Stimulated activated effector memory CD8-positive, alpha-beta T cell treated with anti-CD3 and anti-CD28 coated beads, Interleukin-12 subunit alpha, Interleukin-12 subunit beta, amount 100 ng/mL, for 72 hours (primary cell): ENCODE data around the gene TMBIM6.
A peak's percentile ranks its signal among the peaks of the same experiment; 100 is the strongest.

Source experiments
- ATAC-seq: fragments of 150-1000 bp; cut with Tn5 transposase; 2 replicates; pipeline ENCODE4 v1.10.0; 2021
- DNase-seq, 2 donors: peaks; one replicate each; pipeline ENCODE4 v3.0.0; 2021 to 2022; ENCODE audit warnings: low spot score in 2 of 2
- H3K27ac Mint-ChIP-seq: one replicate; pipeline ENCODE4 v1.8.0; 2022; ENCODE audit warnings: mild to moderate bottlenecking, mixed read lengths
- H3K36me3 Mint-ChIP-seq: one replicate; pipeline ENCODE4 v1.8.0; 2022; ENCODE audit warnings: mild to moderate bottlenecking, mixed read lengths
- H3K4me1 Mint-ChIP-seq: one replicate; pipeline ENCODE4 v1.8.0; 2022; ENCODE audit warnings: mixed read lengths
- H3K4me3 Mint-ChIP-seq: one replicate; pipeline ENCODE4 v1.8.0; 2022; ENCODE audit warnings: mild to moderate bottlenecking, mixed read lengths
- H3K9me3 Mint-ChIP-seq: one replicate; pipeline ENCODE4 v1.8.0; 2022; ENCODE audit warnings: mixed read lengths

Gene TMBIM6, protein sequence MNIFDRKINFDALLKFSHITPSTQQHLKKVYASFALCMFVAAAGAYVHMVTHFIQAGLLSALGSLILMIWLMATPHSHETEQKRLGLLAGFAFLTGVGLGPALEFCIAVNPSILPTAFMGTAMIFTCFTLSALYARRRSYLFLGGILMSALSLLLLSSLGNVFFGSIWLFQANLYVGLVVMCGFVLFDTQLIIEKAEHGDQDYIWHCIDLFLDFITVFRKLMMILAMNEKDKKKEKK

DNA sequence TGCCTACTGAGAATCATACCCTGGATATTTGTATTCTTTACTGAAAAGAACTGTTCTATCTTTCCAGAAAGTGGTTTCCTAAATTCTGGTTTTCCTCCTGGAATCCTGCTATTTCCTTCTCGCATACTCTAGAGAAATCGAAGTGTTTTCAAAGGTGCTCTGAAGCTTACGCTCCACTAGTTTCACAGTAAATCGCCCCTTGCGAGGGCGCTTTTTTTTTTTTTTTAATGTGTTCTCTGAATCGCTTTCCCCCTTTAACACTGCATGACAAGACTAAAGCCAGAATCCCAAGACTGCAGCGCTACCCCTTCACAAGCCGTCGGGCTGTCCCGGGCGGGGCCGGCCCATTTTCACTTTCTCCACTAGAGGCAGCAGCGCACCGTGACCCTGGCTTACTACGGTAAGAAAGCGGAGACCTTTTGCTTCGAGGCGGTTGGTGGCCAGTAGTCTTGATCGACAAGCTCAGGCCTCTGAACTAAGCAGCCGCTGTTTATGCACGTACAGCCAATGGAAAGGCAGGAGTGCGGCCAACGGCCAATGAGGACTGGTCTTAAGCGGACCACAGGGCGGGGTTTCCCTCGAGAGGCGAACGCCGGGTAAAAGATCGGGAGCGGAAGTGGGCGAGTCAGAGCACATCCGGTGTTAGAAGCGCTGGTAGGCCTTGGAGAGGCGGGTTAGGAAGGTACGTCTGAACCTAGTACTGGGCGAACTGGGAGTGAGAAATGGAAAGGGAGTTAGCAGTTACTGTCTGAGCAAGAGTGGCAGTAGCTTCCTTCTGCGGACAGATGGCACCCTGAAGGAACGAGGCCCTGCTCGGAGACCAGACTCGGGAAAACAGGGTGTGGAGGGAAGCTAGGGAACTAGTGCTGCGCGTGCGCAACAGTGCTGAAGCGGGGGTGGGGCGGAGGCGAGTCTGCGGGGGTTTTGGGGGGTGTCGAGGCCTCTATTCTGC is at the start of gene TMBIM6:
TMBIM6 (plus strand) TSS at position 628 of the 952 bp plus-strand sequence. CDS start 10,937 bp downstream, outside the sequence.
- peak within 1 kb of the TSS; percentile 85 for H3K4me3 Mint-ChIP-seq
- peak within 1 kb of the TSS; percentile 99 for H3K27ac Mint-ChIP-seq
- peaks cover 46% of the 10 kb centered on the region for H3K4me1 Mint-ChIP-seq
- ATAC-seq (peak; percentile 94), DNase-seq (peak; percentile 93 to 99)
- H3K36me3 Mint-ChIP-seq, result peaks cover 54% of the 10 kb centered on the region
- H3K9me3 Mint-ChIP-seq, result no peaks in the 10 kb centered on the region

DNA sequence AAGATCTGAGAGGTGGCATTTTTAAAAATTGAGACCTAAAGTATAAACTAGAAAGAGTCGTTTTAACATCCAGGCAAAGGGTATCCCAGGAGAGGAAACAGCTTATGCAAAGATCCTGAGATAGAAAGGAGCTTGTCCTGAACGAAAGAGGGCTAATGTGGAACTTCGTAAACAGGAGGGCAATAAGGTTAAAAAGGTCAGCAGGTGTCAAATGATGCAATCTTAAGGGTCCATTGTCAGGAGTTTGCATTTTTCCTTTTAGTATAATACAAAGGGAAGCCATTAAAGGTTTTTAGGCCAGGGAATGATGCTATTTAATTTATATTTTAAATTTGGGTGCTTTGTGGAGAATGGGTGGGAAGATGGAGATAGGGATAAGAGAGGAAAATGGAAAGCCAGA is 48.5 kb upstream of the TMBIM6 start:
- H3K4me3 Mint-ChIP-seq, result no peak overlapping the region
- DNase-seq, result no peak
- no peak for ATAC-seq
- no peaks in the 10 kb centered on the region for H3K36me3 Mint-ChIP-seq
- no peaks in the 10 kb centered on the region for H3K9me3 Mint-ChIP-seq
- H3K4me1 Mint-ChIP-seq, result peaks cover 33% of the 10 kb centered on the region
- no peak overlapping the region for H3K27ac Mint-ChIP-seq

DNA sequence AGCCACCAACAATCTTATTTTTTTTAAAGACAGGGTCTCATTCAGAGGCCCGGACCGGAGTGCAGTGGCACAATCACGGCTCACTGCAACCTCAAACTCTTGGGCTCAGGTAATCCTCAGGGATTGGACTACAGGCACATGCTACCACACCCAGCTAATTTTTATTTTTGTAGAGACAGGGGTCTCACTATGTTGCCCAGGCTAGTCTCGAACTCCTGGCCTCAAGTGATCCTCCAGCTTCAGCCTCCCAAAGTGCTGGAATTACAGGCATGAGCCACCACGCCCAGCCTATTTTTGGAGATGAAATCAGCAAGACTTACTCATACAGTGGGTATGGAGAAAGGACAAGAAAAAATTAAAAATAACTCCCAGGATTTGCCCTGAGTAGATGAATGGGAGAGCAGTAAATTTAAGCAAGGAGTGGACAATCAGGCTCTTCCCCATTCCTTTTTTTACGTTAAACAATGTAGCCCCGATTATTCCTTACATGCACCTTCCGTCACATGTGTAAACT is 47.4 kb upstream of the TMBIM6 start:
- Mint-ChIP-seq H3K27ac (no peak overlapping the region), H3K36me3 (peaks cover 1% of the 10 kb centered on the region), H3K4me1 (peaks cover 35% of the 10 kb centered on the region), H3K4me3 (no peak overlapping the region), H3K9me3 (no peaks in the 10 kb centered on the region)
- no peak for ATAC-seq
- DNase-seq, result no peak

DNA sequence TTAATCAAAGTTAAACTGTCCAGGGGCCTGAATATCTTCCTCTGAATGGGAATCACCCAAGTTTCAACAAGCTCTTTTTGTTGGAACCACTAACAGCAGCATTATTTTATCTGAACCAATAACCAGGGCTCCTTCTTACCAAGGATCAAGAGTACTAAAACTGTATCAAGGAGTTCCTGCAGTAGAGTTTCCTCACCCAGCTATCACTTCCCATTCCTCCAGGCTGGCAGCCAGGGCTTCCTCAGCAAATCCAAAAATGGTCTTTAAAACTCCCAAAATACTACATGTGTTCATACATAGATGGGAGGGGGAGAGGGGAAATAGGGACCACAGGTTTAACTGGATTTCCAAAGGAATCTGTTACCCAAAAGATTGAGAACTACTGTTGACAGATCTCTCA is 44.6 kb upstream of the TMBIM6 start:
- ATAC-seq (no peak), DNase-seq (no peak)
- Mint-ChIP-seq H3K9me3 (no peaks in the 10 kb centered on the region), H3K4me3 (no peak overlapping the region), H3K4me1 (peaks cover 34% of the 10 kb centered on the region), H3K27ac (no peak overlapping the region), H3K36me3 (peaks cover 17% of the 10 kb centered on the region)

DNA sequence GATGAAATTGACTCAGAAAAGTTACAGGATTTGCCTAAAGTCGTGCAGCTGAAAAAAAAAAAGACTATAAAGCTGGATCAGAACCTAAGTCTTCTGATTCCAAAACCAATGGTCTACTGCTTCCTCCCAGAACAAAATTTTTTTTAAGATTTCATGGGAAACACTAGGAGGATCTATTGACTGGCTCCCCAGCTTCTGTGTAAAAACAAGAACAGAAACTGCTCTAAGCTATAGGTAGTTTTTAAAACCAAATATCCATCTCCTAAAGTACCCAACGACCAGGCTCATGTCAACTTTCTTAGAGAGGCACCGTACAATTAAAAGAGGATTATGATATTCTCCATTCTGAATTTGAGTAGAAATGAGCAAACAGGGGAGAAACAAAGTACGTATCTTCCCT is 43.5 kb upstream of the TMBIM6 start:
- Mint-ChIP-seq H3K4me1 (peaks cover 37% of the 10 kb centered on the region), H3K4me3 (peak overlapping the region; percentile 68), H3K9me3 (no peaks in the 10 kb centered on the region), H3K27ac (peak overlapping the region; percentile 88), H3K36me3 (peaks cover 17% of the 10 kb centered on the region)
- ATAC-seq (no peak), DNase-seq (no peak)

DNA sequence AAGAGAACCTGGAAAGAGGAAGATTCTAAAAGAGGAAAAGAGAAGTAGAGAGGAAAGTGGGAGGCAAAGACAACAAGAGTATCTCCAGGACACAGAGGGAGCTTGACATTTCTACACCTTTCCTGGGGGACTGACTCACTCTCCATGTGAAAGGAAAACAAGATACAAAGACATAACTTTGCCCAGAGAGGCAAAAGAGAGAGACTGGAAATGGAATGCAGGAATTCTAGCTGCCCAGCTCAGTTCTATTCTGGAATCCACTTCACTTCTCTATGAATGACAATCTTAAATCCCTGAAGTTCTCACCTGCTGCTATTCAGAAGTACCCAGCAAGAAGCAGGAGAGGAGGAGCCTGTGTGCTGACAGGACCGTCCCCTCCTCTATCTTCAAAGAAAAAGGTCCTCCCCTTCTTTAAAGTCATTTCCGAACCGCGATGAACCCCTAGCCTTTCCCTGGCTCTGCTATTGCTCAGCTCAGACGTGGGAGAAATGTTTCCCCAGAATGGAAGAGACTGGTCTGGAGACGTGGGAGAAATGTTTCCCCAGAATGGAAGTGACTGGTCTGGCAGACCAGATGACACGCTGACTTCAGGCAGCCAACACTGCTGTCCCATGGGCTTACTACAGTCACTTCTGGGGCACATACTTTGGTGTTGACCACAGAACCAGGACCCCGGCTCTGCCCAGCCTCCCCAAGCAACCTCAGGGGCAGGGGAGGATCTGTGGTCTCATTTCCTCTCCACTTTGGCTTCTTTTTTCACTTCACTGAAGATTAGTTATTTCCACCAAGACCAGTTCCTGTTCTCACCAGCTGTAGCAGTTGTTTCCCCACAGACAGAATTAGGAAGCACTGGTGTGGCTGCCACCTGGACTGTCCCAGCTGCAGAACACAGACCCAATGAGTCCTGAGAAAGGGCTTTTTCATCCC is 42.5 kb upstream of the TMBIM6 start:
- peak; percentile 29 to 79 for DNase-seq
- Mint-ChIP-seq H3K4me1 (peaks cover 47% of the 10 kb centered on the region), H3K4me3 (peak overlapping the region; percentile 68), H3K36me3 (peaks cover 17% of the 10 kb centered on the region), H3K27ac (peak overlapping the region; percentile 88), H3K9me3 (no peaks in the 10 kb centered on the region)
- ATAC-seq, result peak; percentile 82

DNA sequence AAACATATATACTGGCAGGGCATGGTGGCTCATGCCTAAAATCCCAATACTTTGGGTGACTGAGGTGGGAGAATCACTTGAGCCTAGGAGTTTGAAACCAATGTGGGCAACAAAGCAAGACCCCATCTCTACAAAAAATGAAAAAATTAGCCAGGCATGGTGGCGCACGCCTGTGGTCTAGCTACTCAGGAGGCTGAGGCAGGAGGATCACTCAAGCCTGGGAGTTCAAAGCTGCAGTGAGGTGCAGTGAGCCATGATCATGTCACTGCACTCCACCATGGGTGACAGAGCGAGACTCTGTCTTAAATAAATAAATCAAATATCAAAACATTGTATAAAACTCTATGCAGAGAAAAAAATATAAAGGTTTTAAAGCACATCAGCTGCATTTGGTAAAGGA is 39.3 kb upstream of the TMBIM6 start:
- Mint-ChIP-seq H3K27ac (peak overlapping the region; percentile 75), H3K4me3 (no peak overlapping the region), H3K4me1 (peaks cover 68% of the 10 kb centered on the region), H3K36me3 (peaks cover 17% of the 10 kb centered on the region), H3K9me3 (no peaks in the 10 kb centered on the region)
- no peak for ATAC-seq
- no peak for DNase-seq

DNA sequence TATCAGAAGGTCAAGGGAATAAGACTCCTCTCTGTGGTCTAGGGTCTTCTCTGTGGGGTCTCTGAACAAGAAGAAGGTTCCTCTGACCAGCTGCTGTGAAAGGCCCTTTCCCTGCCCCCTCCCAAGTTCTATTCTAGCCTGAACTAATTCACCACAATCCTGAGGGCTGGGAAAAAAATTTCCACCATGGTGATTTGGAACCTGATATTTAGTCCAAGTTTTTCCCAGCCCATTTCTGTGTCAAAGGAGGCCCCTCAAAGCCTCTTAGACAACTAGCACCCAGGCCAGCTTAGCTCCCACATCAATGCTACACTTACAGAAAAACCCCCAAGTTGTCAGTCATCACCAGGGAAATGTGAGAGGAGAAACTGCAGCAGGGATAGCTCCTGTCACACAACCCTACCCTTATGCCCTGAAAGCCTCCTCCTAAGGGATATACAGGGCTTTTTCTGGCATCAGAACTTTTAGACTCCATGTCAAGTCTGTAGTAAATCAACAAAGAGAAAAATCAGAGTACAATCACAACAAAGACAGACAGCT is 38.6 kb upstream of the TMBIM6 start:
- H3K9me3 Mint-ChIP-seq, result no peaks in the 10 kb centered on the region
- no peak for DNase-seq
- H3K4me3 Mint-ChIP-seq, result peak overlapping the region; percentile 90
- no peak for ATAC-seq
- peaks cover 21% of the 10 kb centered on the region for H3K36me3 Mint-ChIP-seq
- H3K4me1 Mint-ChIP-seq, result peaks cover 72% of the 10 kb centered on the region
- H3K27ac Mint-ChIP-seq, result peak overlapping the region; percentile 75

DNA sequence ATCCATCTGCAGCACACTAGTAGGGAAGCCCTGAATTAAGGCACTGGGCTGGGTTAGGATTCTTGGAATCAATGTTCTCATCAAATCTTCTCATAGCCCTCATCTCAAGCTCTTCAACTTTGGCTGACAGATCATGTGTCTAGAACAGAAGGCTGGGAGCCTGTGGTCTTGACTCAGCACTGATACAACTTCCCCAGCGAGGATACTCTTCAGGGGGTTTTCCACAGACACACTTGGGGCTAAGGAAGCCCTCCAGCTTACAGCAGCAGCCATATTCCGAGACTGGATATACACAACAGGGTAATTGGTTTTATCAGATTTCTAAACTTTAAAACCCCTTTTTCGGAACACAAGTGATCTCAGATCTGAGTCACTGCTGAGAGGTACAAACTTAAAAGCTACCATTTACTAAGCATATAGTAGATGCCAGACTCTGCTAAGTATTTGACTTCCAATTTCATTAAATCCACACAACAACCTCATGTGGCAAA is 37.7 kb upstream of the TMBIM6 start:
- H3K4me3 Mint-ChIP-seq, result peak overlapping the region; percentile 90
- ATAC-seq (peak; percentile 63), DNase-seq (peak; percentile 24 to 71)
- H3K9me3 Mint-ChIP-seq, result no peaks in the 10 kb centered on the region
- peaks cover 66% of the 10 kb centered on the region for H3K4me1 Mint-ChIP-seq
- peaks cover 22% of the 10 kb centered on the region for H3K36me3 Mint-ChIP-seq
- peak overlapping the region; percentile 75 for H3K27ac Mint-ChIP-seq

DNA sequence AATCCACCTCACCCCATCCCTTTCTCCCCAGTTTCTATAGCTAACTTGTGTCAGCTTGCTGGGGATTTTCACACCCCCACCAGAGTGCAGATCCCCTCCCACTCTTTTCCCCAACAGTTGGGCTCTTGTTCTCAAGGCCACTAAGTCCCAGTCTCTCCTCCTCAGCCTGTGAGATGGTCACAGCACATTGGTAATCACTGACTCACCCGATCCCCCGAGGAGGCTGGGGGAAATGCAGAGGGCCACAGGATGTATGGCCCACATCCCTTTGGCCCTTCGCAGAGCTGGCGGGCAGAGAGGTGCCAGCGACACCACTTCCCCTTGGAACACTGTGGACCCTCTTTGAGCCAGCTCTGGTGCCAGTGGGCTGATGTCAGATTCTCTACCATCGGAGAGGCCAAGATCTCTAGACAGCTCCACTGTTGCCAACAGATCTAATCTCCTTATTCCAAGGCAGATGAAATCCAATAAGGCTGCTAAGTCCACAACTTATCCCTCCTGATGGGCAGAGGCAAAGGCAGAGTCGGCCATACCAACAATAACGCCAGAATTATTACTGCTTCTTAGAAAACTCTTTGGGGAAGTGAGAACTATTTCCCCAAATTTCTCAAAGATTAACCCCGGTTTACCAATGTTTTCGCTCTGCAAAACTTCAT is 35.8 kb upstream of the TMBIM6 start:
- Mint-ChIP-seq H3K4me3 (peak overlapping the region; percentile 90), H3K4me1 (peaks cover 53% of the 10 kb centered on the region), H3K36me3 (peaks cover 5% of the 10 kb centered on the region), H3K9me3 (no peaks in the 10 kb centered on the region), H3K27ac (peak overlapping the region; percentile 91)
- DNase-seq, result peak; percentile 15 to 70
- peak; percentile 14 for ATAC-seq

DNA sequence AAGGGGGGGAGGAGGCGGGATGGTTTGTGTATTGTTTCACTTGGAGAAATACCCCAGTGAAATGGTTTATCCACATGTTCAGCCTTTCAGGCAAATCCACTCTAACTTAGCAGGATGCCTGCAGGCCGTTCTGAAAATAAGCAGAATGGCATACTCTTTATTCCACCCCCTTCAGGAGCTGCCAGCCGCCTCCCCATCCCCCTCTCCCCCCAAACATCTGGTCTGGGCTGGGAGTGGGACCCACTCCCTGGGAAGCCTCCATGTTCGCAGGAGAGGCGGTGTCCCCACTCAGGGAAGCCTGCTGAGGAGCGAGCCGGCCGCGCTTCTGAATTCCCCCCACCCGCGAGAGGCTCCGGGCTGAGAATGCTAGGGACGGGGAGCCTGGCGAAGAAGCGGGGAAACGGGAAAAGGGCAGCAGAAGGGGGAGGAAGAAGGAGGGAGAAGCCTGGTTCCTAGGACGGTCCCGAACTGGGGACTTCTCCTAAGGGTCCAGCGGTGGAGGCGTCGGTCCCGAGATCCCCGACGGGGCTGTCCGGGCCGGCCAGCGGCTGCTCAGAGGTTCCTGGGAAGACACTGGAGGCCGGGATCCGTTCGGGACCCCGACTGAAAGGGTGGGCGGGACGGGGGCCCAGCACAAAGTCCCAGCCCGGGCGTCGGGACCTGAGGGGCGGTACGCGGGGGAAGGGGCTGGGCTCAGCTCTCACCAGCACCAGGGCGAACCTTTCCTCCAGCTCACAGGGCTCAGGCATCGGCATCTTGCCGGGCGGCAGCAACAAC is 34.8 kb upstream of the TMBIM6 start:
- Mint-ChIP-seq H3K4me1 (peaks cover 50% of the 10 kb centered on the region), H3K36me3 (peaks cover 5% of the 10 kb centered on the region)

DNA sequence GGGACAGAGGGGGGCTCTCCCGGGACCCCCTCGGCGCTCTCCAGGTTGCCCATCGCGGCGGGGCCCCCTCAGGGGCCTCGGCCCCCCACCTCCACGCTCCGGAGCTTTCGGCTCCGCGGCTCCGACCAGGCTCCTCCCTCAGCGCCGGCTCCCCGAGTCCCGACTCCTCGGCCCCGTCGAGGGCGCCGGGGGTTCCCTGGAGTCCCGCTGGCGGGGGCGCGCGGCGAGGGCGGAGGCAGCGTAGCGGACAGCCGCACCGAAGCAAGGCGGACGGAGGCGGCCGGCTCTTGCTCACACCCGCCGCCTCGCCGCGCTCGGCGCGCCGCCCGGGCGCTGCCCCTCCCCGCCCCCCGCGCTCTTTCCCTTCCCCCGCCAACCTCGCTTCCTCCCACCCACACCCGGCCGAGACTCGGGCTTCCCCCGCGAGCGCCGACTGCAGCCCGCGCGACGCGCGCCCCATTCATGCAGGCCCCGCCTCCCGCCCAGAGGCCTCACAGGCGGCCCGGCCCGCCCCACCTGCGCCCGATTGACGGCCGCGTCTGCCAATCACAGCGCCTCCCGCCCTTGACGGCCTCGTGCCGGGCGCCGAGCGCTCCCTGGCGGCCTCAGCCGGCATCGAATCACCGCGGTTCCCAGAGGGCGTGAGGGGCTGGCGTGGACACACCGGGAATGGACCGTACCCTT is 34.1 kb upstream of the TMBIM6 start, which contains the start of gene FMNL3:
FMNL3 (minus strand) TSS at position 278 of the 684 bp plus-strand sequence; CDS start at position 53, 225 bp downstream.
- Mint-ChIP-seq H3K4me3 (peak within 1 kb of the TSS; percentile 90), H3K4me1 (peaks cover 45% of the 10 kb centered on the region), H3K36me3 (peaks cover 5% of the 10 kb centered on the region), H3K27ac (peak within 1 kb of the TSS; percentile 96), H3K9me3 (no peaks in the 10 kb centered on the region)
- DNase-seq (peak; percentile 100), ATAC-seq (peak; percentile 94)

More for the DNA sequence above, 34.8 kb upstream of the TMBIM6 start:
- ATAC-seq (peak; percentile 48), DNase-seq (peak in 1 of 2 donors; percentile 66)
- Mint-ChIP-seq H3K27ac (peak overlapping the region; percentile 91), H3K4me3 (peak overlapping the region; percentile 90), H3K9me3 (no peaks in the 10 kb centered on the region)

DNA sequence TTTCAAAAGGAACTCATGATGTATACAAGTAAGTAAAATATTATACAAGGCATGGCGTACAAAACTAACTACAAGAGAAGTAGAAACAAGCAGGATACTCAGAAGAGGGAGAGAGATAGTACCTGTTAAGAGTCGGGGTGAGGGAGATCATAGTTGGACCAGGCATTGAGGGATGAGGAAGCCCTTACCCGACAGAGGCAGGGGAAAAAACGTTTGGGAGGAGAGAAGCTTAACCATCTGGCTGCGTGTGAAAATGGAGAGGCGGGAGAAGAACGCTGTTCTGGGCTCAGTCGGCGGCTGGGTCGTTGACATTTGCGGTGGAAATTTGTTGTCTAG is 33.6 kb upstream of the TMBIM6 start:
- DNase-seq, result no peak
- no peaks in the 10 kb centered on the region for H3K9me3 Mint-ChIP-seq
- peak overlapping the region; percentile 90 for H3K4me3 Mint-ChIP-seq
- no peak for ATAC-seq
- H3K27ac Mint-ChIP-seq, result peak overlapping the region; percentile 96
- peaks cover 40% of the 10 kb centered on the region for H3K4me1 Mint-ChIP-seq
- peaks cover 5% of the 10 kb centered on the region for H3K36me3 Mint-ChIP-seq
